Heart right ventricle (tissue), 16 donors: ENCODE data around the gene KLF13. TPM values are rescaled to one million over a fixed set of nuclear protein-coding genes. Genes with fewer than 3 reads are reported as not detected.

Experiments used
- ATAC-seq, 8 donors: fragments of 200-7000 bp; cut with Tn5 transposase; one replicate each; pipeline ENCODE4 v1.9.1; 2020; ENCODE audit warnings: mild to moderate bottlenecking in 8 of 8, moderate library complexity in 8 of 8, moderate number of reproducible peaks in 1 of 8
- DNase-seq, 2 donors: peaks; one replicate each; pipeline ENCODE4 v3.0.0-alpha.2; 2020
- H3K27ac ChIP-seq, 10 donors: fragments of 200-600 bp; sonication (generic) in 2 of 10; one replicate each; pipeline versions ENCODE4 v1.5.0 to v1.8.0; 2020 to 2022; ENCODE audit warnings: mild to moderate bottlenecking in 3 of 10
- H3K27me3 ChIP-seq, 7 donors: fragments of 200-600 bp; one replicate each; pipeline ENCODE4 v1.8.0; 2021 to 2022; ENCODE audit warnings: mild to moderate bottlenecking in 2 of 7
- H3K36me3 ChIP-seq, 9 donors: fragments of 200-600 bp; sonication (generic) in 1 of 9; one replicate each; pipeline versions ENCODE4 v1.5.0 to v1.8.0; 2020 to 2022; ENCODE audit warnings: mild to moderate bottlenecking in 2 of 9
- H3K4me1 ChIP-seq, 9 donors: fragments of 200-600 bp; sonication (generic) in 1 of 9; one replicate each; pipeline versions ENCODE4 v1.5.0 to v1.8.0; 2020 to 2022; ENCODE audit warnings: mild to moderate bottlenecking in 4 of 9
- H3K4me3 ChIP-seq, 10 donors: fragments of 200-600 bp; sonication (generic) in 2 of 10; one replicate each; pipeline versions ENCODE4 v1.5.0 to v1.8.0; 2020 to 2022; ENCODE audit warnings: mild to moderate bottlenecking in 7 of 10, moderate library complexity in 2 of 10
- H3K9me3 ChIP-seq, 11 donors: fragments of 200-600 bp in 10 of 11; sonication (generic) in 2 of 11; one replicate each; pipeline versions ENCODE4 v1.5.0 to v1.8.0; 2013 to 2022; ENCODE audit warnings: mild to moderate bottlenecking in 2 of 11, control low read depth in 1 of 11, moderate library complexity in 1 of 11
- CTCF ChIP-seq, 9 donors: fragments of 200-600 bp; sonication (generic) in 2 of 9; IDR thresholded peaks; one replicate each; pipeline versions ENCODE4 v1.5.0 to v1.8.0; 2021 to 2022; ENCODE audit warnings: antibody characterized with exemption in 9 of 9, mild to moderate bottlenecking in 5 of 9, moderate library complexity in 1 of 9
- WGBS, 2 donors: extraction: QIAGEN DNeasy Blood & Tissue Kit; methylation state at CpG; one replicate each; pipeline ENCODE4 v1.1.7; 2013; ENCODE audit warnings: inconsistent platforms in 1 of 2; 5-methylcytosine and 5-hydroxymethylcytosine counted together
- intact Hi-C, 10 donors: fragments of 100-400 bp; cut with DNase I; formaldehyde crosslinking; loops; one replicate each; pipeline versions ENCODE4 v1.11.1 to v1.14.2; 2022
- polyA plus RNA-seq, 2 donors: library from polyadenylated mRNA; stranded (reverse); fragments of 200-250 nt; gene quantifications; one replicate each; pipeline ENCODE4 v1.2.3, GENCODE V29; 2013
- total RNA-seq, 10 donors: library from RNA; stranded (reverse); fragmentation: NEBNext Ultra II Directional in 3 of 10; extraction: Animal tissue kit (Norgen Biotek cat#: 25700) in 3 of 10; gene quantifications; one replicate each; pipeline versions ENCODE4 v1.2.1 to v1.2.4, GENCODE V29; 2021 to 2023
- donor health status: Arrhythmogenic right ventricular cardiomyopathy.
- donor health status: ischemic (EF 13 %, LVEDD 7.1; RV severe dilation, severe dysfunction).
- donor health status: healthy with polysubstance abuse.
- donor health status: DM: no; HTN: yes; CAD: no.
- donor health status: DM: no; HTN: no; CAD: no.
- donor health status: ischemic (EF 25% LVEDD 6.9; RV normal size, moderate dysfunction).
- donor health status: ischemic (EF 25% LVEDD 5.7; RV mildly dilated, moderate dysfunction).
- donor health status: healthy.
- donor health status: DM: yes; HTN: yes; CAD: no.
- donor health status: Ischemic cardiomyopathy.
- donor health status: ischemic (EF 35%, LVEDD 5.7; RV mildly dilated, moderate dysfunction).
- donor health status: nonischemic (EF 11% LVEDD 7.7; RV severe dilation, severe dysfunction).
- donor health status: DM: yes; HTN: yes; CAD: no.
- donor health status: PGD.
- donor health status: ischemic (EF 29% LVEDD 5.4; RV normal size, mild dysfunction).
- donor health status: nonischemic (EF 23%, LVEDD 6.1; RV moderate dilation, normal function).

The KLF13 gene
- total and polyA plus RNA-seq, 12 donors: 28.4 to 101 (median 45.0) TPM

GRCh38 chr15:31292391-31293015 is 34.1 kb upstream of the KLF13 start:
- ATAC-seq (peak in 3 of 8 donors; percentile 11 to 39 (median 22)), DNase-seq (peak in 1 of 2 donors; percentile 6)
- H3K27ac ChIP-seq: no peak overlapping the region
- no peaks in the 10 kb centered on the region for H3K27me3 ChIP-seq
- H3K4me3 ChIP-seq: no peak overlapping the region
- no peak for TF ChIP-seq CTCF (IDR thresholded peaks at IDR 0.05)
- peaks cover 0 to 10% (median 0%) of the 10 kb centered on the region in 11 donors for H3K9me3 ChIP-seq
- 62 to 63% methylated on average over 3 of the region's 3 CpGs for WGBS, 2 donors
- intact Hi-C loops: no loop called here
- no peaks in the 10 kb centered on the region for H3K36me3 ChIP-seq
- H3K4me1 ChIP-seq: peaks cover 0 to 28% (median 9%) of the 10 kb centered on the region in 9 donors

- ATAC-seq: no peak
These were observed 33.0 kb upstream of the KLF13 start for GRCh38 chr15:31293655-31294054.

GRCh38 chr15:31294067-31294466 is 32.6 kb upstream of the KLF13 start:
- Histone ChIP-seq H3K4me3 (no peak overlapping the region), H3K27me3 (no peaks in the 10 kb centered on the region), H3K9me3 (no peaks in the 10 kb centered on the region), H3K36me3 (no peaks in the 10 kb centered on the region), H3K27ac (no peak overlapping the region), H3K4me1 (peaks cover 0 to 28% (median 9%) of the 10 kb centered on the region in 9 donors)
- intact Hi-C loops: no loop called here
- TF ChIP-seq CTCF (IDR thresholded peaks at IDR 0.05): no peak
- WGBS, 2 donors: 97 to 98% methylated on average over 2 of the region's 2 CpGs
- DNase-seq (no peak), ATAC-seq (no peak)

More at GRCh38 chr15:31293655-31294054, 33.0 kb upstream of the KLF13 start:
- Histone ChIP-seq H3K9me3 (no peaks in the 10 kb centered on the region), H3K36me3 (no peaks in the 10 kb centered on the region), H3K27me3 (no peaks in the 10 kb centered on the region), H3K4me3 (no peak overlapping the region), H3K27ac (no peak overlapping the region), H3K4me1 (peaks cover 0 to 28% (median 9%) of the 10 kb centered on the region in 9 donors)
- no peak for TF ChIP-seq CTCF (IDR thresholded peaks at IDR 0.05)
- WGBS, 2 donors: 95 to 96% methylated on average over 3 of the region's 3 CpGs
- intact Hi-C loops: no loop called here
- no peak for DNase-seq

GRCh38 chr15:31295658-31296057 is 31.0 kb upstream of the KLF13 start:
- ATAC-seq: no peak
- WGBS, 2 donors: 81 to 85% methylated on average over 8 of the region's 8 CpGs
- DNase-seq: no peak
- H3K27me3 ChIP-seq: no peaks in the 10 kb centered on the region
- no peak overlapping the region for H3K4me3 ChIP-seq
- H3K27ac ChIP-seq: no peak overlapping the region
- no peak for TF ChIP-seq CTCF (IDR thresholded peaks at IDR 0.05)
- no peaks in the 10 kb centered on the region for H3K9me3 ChIP-seq
- no peaks in the 10 kb centered on the region for H3K36me3 ChIP-seq
- intact Hi-C loops: no loop called here
- peaks cover 0 to 36% (median 17%) of the 10 kb centered on the region in 9 donors for H3K4me1 ChIP-seq
